DOHH2 (cell line): Measurements from ENCODE around the gene IFT81.

Experiments
- H3F3A ChIP-seq: fragments of 200-600 bp; sonication (generic), shearing (Covaris generic); 2 replicates; pipeline ENCODE4 v1.6.0; 2016; ENCODE audit warnings: antibody characterized with exemption, mild to moderate bottlenecking; ENCODE audit not compliant: control insufficient read depth, insufficient read depth
- H3K27ac ChIP-seq: fragments of 200-600 bp; sonication (generic); 2 replicates; pipeline ENCODE4 v1.5.1; 2014; ENCODE audit warnings: low read depth, mild to moderate bottlenecking, low read length, moderate library complexity
- H3K27me3 ChIP-seq: fragments of 200-600 bp; sonication (generic); 2 replicates; pipeline ENCODE4 v1.6.1; 2014; ENCODE audit warnings: mild to moderate bottlenecking, low read length, mixed read lengths; ENCODE audit not compliant: control insufficient read depth
- H3K36me3 ChIP-seq: fragments of 200-600 bp; sonication (generic); 2 replicates; pipeline ENCODE4 v1.6.1; 2014; ENCODE audit warnings: mild to moderate bottlenecking, low read length, moderate library complexity, mixed read lengths; ENCODE audit not compliant: control insufficient read depth
- H3K4me1 ChIP-seq: fragments of 200-600 bp; sonication (generic); 2 replicates; pipeline ENCODE4 v1.6.1; 2014; ENCODE audit warnings: mild to moderate bottlenecking, low read length, mixed read lengths; ENCODE audit not compliant: control insufficient read depth
- H3K4me2 ChIP-seq: fragments of 200-600 bp; sonication (generic); 2 replicates; pipeline ENCODE4 v1.6.0; 2014; ENCODE audit warnings: mild to moderate bottlenecking, low read length, moderate library complexity
- H3K4me3 ChIP-seq: fragments of 200-600 bp; sonication (generic); 2 replicates; pipeline ENCODE4 v1.5.1; 2014; ENCODE audit warnings: mild to moderate bottlenecking, low read length, mixed read lengths
- H3K79me2 ChIP-seq: fragments of 200-600 bp; sonication (generic); 2 replicates; pipeline ENCODE4 v1.6.1; 2014; ENCODE audit warnings: mild to moderate bottlenecking, low read length, mixed read lengths; ENCODE audit not compliant: control insufficient read depth
- H3K9me2 ChIP-seq: fragments of 200-600 bp; sonication (generic); replicated peaks from 2 replicates; pipeline ENCODE4 v1.6.1; 2014; ENCODE audit warnings: mild to moderate bottlenecking, low read length, mixed read lengths; ENCODE audit not compliant: control insufficient read depth
- H3K9me3 ChIP-seq: fragments of 200-600 bp; sonication (generic); 2 replicates; pipeline ENCODE4 v1.6.1; 2014; ENCODE audit warnings: antibody characterized with exemption, low read length, mixed read lengths; ENCODE audit not compliant: control insufficient read depth, insufficient read depth
- H4K20me1 ChIP-seq: fragments of 200-600 bp; sonication (generic); 2 replicates; pipeline ENCODE4 v1.6.0; 2014; ENCODE audit warnings: low read depth, mild to moderate bottlenecking, antibody characterized with exemption, low read length, moderate library complexity; ENCODE audit not compliant: control insufficient read depth, insufficient read depth
- EZH2phosphoT487 ChIP-seq: fragments of 200-600 bp; sonication (generic); IDR thresholded peaks from 2 replicates; pipeline ENCODE4 v1.6.1; 2017; ENCODE audit warnings: borderline replicate concordance, mild to moderate bottlenecking, antibody characterized with exemption, low read length, moderate library complexity, mixed read lengths
- TF ChIP-seq, protein P1 (sequence below): fragments of 200-600 bp; sonication (generic); IDR thresholded peaks from one replicate; pipeline ENCODE4 v1.5.1; 2014; ENCODE audit warnings: antibody characterized with exemption, mild to moderate bottlenecking, low read depth, low read length; ENCODE audit not compliant: poor library complexity, severe bottlenecking

Gene IFT81

GRCh38 chr12:110109837-110110535, 14.2 kb upstream of the IFT81 start:
- TF ChIP-seq EZH2phosphoT487: no peak
- TF ChIP-seq, protein P1, sequence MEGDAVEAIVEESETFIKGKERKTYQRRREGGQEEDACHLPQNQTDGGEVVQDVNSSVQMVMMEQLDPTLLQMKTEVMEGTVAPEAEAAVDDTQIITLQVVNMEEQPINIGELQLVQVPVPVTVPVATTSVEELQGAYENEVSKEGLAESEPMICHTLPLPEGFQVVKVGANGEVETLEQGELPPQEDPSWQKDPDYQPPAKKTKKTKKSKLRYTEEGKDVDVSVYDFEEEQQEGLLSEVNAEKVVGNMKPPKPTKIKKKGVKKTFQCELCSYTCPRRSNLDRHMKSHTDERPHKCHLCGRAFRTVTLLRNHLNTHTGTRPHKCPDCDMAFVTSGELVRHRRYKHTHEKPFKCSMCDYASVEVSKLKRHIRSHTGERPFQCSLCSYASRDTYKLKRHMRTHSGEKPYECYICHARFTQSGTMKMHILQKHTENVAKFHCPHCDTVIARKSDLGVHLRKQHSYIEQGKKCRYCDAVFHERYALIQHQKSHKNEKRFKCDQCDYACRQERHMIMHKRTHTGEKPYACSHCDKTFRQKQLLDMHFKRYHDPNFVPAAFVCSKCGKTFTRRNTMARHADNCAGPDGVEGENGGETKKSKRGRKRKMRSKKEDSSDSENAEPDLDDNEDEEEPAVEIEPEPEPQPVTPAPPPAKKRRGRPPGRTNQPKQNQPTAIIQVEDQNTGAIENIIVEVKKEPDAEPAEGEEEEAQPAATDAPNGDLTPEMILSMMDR: no peak
- no peak overlapping the region for H3K27ac ChIP-seq
- no peak overlapping the region for H3K4me3 ChIP-seq
- H3K4me2 ChIP-seq: no peak overlapping the region
- no peaks in the 10 kb centered on the region for H3F3A ChIP-seq
- no peaks in the 10 kb centered on the region for H4K20me1 ChIP-seq
- H3K9me2 ChIP-seq: no peaks in the 10 kb centered on the region
- H3K4me1 ChIP-seq: peaks cover 12% of the 10 kb centered on the region
- no peaks in the 10 kb centered on the region for H3K36me3 ChIP-seq
- H3K79me2 ChIP-seq: no peaks in the 10 kb centered on the region
- H3K27me3 ChIP-seq: no peaks in the 10 kb centered on the region; the same call in none of the 2 replicates
- no peaks in the 10 kb centered on the region for H3K9me3 ChIP-seq

DNA sequence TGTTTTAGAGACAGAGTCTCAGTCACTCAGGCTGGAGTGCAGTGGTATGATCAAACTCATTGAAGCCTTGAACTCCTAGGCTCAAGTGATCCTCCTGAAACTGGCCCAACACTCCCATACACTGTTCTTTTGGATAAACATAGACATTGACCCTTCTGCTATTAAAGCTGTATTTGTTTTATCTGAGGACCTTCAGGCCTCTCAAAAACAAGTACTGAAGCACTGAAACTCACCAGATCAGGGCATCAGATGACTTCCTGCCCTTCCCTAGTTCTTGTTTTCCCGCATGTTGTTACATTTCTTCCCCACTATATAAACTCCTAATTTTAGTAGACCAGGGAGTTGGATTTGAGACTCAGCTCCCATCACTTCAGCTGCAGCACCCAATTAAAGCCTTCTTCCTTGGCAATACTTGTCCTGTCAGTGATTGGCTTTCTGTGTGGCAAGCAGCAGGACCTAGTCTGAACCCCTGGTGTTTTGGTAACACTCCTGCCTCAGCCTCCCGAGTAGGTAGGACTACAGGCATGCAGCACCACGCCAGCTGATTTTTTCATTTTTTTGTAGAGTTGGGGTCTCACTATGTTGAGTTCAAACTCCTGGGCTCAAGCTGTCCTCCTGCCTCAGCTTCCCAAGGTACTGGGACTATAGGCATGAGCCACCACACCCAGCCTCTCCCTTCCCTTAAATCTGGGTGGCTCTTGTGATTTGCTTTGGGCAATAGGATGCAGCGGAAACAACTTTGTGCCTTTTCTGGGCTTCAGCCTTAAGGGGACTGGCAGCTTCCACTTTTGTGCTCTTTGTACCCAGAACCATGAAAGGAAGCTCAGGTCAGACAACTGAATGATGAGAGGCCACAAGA, 12.5 kb upstream of the IFT81 start:
- TF ChIP-seq, protein P1: no peak
- no peak for TF ChIP-seq EZH2phosphoT487
- no peak overlapping the region for H3K4me3 ChIP-seq

GRCh38 chr12:110112335-110112660, 11.9 kb upstream of the IFT81 start:
- no peaks in the 10 kb centered on the region for H3K79me2 ChIP-seq
- H4K20me1 ChIP-seq: no peaks in the 10 kb centered on the region
- H3K36me3 ChIP-seq: no peaks in the 10 kb centered on the region
- H3K27me3 ChIP-seq: no peaks in the 10 kb centered on the region; the same call in none of the 2 replicates
- H3K4me1 ChIP-seq: peaks cover 8% of the 10 kb centered on the region
- no peaks in the 10 kb centered on the region for H3K9me3 ChIP-seq
- no peak overlapping the region for H3K4me2 ChIP-seq
- TF ChIP-seq, protein P1: no peak
- TF ChIP-seq EZH2phosphoT487: no peak
- no peak overlapping the region for H3K4me3 ChIP-seq
- no peaks in the 10 kb centered on the region for H3K9me2 ChIP-seq
- no peaks in the 10 kb centered on the region for H3F3A ChIP-seq
- no peak overlapping the region for H3K27ac ChIP-seq

More for the DNA sequence above, 12.5 kb upstream of the IFT81 start:
- no peaks in the 10 kb centered on the region for H3K9me2 ChIP-seq
- no peaks in the 10 kb centered on the region for H3K79me2 ChIP-seq
- no peak overlapping the region for H3K27ac ChIP-seq
- no peak overlapping the region for H3K4me2 ChIP-seq
- no peaks in the 10 kb centered on the region for H3F3A ChIP-seq
- no peaks in the 10 kb centered on the region for H4K20me1 ChIP-seq
- peaks cover 8% of the 10 kb centered on the region for H3K4me1 ChIP-seq
- no peaks in the 10 kb centered on the region for H3K36me3 ChIP-seq
- H3K27me3 ChIP-seq: no peaks in the 10 kb centered on the region; the same call in none of the 2 replicates
- H3K9me3 ChIP-seq: no peaks in the 10 kb centered on the region
